HG03354 (cell line): ENCODE measurements around the gene SERTAD2.

Experiments used
- ATAC-seq: cut with Tn5 transposase; IDR thresholded peaks from one replicate; pipeline ENCODE4 v1.9.1; 2021; ENCODE audit warnings: mild to moderate bottlenecking; ENCODE audit not compliant: unreplicated experiment, poor library complexity, severe bottlenecking

Gene SERTAD2

DNA sequence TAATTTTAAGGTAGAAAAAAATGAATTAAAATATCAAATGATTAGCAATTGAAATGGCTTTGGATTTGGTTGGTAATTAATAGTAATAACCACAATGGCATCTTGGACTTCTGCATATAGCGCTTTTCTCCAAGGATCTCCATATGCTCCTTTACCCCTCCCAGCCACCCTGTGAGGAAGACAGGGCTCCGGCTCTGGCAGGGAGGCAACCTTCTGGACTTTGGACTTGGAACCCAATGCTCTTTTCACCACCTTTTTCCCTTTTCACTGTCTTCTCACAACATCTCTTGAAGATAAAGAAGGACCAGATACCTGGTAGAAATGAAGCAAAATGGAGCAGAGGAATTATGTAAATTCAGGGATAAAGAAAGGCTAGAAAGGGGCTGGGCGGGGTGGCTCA lies 23.8 kb upstream of the SERTAD2 start:
- no peak for ATAC-seq

DNA sequence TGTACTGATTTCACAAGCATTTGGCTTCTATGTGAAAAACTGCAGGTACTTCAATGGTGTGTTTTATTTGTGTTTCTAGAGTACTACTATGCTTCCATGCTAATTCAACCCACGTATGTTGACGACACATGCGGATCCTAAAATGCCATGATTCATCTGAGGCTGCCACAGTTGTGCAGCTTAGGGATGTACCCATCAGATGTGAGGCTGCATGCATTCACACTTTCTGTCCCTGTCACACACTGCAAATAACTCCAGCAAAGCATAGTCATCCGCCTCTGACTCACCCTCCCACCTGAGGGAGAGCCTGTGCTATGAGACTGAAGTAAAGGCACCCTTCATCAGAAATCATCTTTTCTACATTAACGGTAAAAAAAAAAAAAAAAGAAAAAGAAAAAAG lies 22.1 kb upstream of the SERTAD2 start:
- ATAC-seq = no peak

GRCh38 chr2:64672708-64673107 lies 19.0 kb upstream of the SERTAD2 start:
- ATAC-seq = no peak

DNA sequence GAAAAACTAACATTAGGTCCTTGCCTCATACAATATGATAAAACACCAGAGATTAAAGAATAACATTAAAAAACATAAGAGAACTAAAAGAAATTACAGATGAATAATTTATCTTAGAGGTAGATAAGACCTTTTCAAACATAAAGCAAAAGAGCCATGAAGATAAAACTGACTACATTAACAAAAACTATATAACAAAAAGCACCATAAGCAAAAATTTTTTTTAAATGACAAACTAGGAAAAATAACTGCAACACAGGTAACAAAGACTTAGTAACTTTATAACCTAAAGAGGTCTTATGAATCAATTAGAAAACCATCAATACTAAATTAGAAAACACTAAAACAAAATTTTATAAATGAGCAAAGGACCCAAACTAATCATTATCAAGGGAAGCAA lies 16.3 kb upstream of the SERTAD2 start:
- ATAC-seq = no peak

DNA sequence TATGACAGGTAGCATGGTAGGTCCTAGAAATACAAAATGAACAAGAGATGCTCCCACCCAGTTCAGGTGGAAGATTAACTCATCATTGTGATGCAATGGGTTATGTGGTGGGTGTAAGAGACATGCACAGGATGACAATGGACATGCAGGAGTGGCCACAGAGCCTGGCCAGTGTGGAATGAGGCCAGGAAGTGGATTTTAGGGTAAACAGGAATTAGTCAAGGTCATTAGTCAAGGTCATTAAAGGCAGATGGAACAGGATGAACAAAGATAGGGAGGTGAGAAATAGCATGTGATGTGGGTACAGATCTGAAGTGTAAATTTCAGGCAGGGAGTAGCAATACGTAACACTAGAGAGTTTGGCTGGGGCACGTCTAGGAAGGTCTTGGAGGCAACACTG lies 15.6 kb upstream of the SERTAD2 start:
- no peak for ATAC-seq

GRCh38 chr2:64668542-64668941 lies 14.8 kb upstream of the SERTAD2 start:
- no peak for ATAC-seq

- peak; percentile 38 for ATAC-seq
These were observed 13.8 kb upstream of the SERTAD2 start for GRCh38 chr2:64667535-64667934.

DNA sequence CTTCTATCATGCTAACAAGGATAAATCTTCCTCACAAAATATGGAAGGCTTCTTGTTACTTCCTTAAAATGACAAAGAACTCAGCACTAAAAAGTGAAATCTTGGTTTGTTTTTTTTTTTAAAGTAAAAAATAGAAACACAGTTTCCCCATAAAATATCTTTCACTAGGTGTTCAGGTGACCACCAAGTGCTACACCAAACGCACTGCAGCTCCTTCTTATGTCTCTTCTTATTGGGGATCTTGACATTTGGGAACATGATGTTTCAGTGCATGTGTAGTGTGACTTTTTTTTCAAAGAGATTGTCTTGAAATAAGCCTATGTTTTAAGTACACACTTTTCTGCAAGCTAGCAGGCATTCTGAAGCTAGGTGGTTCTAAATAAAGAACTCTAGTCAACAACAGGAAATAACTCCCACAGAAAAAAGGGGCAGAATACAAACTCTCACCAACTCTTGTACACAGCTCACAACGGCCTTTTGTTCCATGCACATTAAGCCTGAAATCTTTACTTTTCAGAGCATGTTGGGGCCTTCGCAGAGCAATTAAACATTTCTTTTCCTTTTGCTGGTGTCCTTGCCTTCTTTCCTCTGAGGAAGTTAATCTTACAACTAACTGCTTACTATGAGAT lies 13.2 kb upstream of the SERTAD2 start:
- ATAC-seq = peak; percentile 64

- no peak for ATAC-seq
These were observed 12.0 kb upstream of the SERTAD2 start for GRCh38 chr2:64665709-64666108.

DNA sequence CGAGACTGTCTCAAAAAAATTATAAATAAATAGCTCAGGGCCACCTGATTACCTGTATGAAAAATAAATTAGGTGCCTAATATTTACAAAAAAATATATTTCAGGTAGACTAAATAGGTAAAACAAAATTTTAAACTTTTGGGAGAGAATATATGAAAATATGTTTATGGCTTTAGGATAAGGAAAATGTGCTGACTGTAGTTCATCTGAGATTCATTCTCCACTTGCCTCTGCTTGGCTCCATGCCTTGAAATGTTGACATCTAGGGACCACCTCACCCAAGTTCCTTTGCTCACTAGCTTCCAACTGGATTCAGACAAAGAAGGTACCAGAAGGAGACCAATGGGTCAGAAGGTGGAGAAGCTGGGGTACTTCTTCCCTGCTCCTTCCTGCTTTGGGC lies 9.7 kb upstream of the SERTAD2 start:
- no peak for ATAC-seq

- ATAC-seq = no peak
These were observed 8.0 kb upstream of the SERTAD2 start for GRCh38 chr2:64661741-64662169.

DNA sequence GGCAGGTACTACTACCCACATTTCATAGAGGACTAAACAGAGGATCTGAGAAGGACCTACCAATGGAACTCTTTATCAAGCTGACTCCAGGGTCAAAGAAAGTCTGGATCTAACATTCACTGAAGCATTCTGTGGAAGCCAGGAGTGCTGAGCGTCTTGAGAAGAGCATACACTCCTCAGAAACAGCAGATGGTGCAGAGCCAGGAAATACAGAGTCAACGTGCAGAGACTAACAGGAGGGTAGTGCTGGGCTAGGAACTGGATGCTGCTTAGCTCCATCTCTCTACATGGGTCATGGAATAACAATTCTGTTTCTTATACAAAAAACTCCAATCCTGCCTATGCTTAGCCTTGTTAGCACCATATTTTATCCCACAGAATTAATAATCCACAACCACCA lies 5.5 kb upstream of the SERTAD2 start:
- no peak for ATAC-seq

DNA sequence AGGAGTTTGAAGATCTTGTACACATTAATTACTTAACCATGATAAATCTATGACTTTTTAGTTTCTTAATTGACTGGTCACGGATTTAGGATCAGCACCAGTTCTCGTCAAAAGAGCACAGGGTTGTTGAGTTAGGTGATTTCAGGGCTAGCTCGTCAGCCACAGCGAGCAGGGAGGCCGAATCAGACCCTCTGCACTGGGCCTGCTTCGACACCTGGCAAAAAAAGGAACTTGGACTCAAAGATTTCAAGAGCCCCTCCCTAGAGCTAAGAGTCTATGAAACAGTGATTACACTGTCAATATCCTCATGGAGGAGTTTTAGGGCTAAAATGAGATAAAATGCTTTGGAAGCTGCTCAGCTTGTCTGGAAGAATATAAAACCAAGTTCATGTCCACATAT lies 4.6 kb upstream of the SERTAD2 start:
- peak; percentile 18 for ATAC-seq

DNA sequence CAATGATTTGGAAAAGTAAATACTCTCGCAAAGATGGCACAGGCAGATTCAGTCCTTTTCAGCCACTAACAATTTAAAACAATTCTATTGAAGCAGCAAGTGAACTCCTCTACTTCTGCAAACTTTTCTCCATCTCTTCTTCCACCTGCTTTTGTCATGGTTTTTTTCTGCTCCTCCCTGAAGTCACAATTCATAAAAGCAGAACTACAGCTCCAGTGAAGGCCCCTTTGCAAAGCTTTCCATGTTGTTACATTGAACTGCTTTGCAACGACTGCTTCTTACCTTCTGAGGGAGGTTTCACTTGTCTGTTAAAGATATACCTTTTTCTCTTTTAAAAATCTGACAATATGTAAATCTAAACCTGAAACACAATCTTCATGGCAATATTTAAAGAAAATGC lies 3.7 kb upstream of the SERTAD2 start:
- ATAC-seq = no peak

- no peak for ATAC-seq
These were observed 2.7 kb upstream of the SERTAD2 start for GRCh38 chr2:64656379-64656778.

- no peak for ATAC-seq
These were observed 2.2 kb upstream of the SERTAD2 start for GRCh38 chr2:64655873-64656272.

DNA sequence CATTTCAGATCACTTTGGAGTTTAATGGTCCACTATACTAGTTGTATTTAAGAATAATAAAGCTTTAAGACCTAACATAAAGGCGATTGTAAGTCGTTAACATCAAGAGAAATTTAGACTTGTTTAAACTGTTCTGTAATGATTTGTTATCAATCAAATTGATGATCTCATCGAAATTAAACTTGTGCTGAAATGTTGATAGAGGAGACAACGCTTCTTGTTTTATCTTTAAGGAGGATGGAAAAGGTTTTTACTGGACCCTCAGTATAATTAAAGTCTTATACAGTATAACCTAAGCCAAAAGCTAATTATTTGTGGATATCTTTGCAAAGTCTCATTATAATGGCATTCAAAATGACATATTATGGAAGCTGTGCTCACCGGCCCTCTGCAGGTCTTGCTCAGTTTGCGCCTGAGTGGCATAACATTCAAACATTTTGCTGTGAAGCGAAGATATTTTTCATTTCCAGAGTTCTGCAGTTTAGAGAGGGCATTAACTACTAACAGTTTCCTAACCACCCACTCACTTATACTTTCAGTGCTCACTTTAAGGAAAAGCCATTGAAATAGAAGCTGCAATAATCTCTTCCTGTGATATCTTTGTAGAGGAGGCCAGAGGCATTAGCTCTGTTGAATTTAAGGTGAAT lies 1.4 kb upstream of the SERTAD2 start:
- ATAC-seq = no peak

DNA sequence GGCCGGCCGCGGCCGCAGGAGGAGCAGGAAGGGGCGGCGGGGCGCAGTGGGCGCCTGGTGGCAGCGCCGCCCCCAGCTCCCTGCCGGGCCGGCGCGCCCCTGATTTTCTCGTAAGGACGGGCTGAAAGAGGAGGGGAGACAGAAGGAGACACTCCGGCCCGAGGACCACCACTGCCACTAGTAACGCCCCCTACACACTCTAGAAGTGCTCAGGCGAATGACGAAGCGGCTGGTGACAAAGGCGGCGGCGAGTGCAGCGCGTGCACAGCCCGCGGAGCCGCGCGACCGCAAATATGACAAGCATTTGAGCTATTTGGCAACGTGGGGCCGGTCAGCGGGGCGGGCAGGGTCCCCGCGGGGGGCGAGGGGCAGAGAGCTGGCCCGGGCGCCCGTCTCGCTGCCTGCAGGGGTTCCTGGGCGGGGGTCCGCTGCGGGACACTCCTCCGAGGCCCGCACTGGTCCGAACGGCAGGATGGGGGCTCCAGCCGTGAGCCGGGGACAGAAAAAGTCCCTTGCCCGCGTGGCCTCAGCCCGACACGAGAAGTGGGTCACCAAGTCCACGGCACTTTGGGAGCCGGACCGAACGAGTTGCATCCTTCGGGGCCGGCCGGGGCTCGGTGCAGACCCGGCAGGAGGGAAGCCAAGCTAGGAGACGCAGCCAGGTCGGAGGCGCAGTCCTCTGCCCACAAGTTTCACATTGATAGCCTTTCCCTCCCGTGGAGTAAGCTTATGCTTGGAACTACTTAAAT lies 524 bp upstream of the SERTAD2 start:
- ATAC-seq = peak; percentile 58

DNA sequence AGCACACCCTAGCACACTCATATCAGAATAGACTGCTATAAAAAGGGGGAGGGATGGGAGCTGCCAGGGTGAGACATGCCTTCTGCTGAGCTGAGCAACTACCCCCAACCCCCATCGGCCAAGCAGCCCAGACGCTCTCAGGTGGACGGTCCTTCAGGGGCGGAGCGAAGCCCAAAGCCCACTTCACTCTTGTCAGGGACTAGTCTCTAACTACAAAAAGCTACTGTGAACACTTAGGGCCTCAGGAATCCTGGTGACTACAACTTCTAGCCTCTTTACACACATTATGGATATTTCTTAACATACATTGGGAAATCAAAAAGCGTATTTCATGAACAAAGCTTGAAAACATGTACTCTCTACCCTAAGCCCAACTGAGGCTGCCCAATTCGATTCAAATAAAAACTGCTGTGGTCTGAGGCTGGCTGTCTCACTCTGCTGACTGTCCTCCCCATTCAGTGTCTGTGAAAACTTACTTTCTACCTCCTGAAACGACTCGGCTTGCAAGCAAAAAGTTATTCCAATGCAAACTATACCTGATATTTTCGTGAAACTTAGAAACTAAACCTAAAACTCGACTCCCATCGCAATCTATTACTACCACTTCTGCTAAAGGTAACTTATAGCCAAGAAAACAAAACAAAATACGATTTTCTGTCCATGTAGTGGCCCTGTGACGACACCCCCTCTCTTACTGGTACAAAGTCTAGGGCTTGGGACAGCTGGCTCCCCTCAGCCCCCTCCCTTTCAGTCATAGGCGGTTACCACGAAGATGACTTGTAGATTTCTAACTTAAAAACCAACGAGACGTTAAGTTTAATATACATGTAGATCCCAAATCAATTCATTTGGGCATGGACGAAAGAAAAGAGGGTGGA lies 1.2 kb downstream of the SERTAD2 start:
- ATAC-seq = peak; percentile 25

- ATAC-seq = no peak
These were observed 2.1 kb downstream of the SERTAD2 start for GRCh38 chr2:64651590-64651989.
